SK-N-DZ (cell line): ENCODE measurements around the gene RABGAP1.

Experiments
- DNase-seq: peaks from one replicate; pipeline ENCODE4 v3.0.0-alpha.2; 2015; ENCODE audit warnings: low spot score

Gene RABGAP1

DNA sequence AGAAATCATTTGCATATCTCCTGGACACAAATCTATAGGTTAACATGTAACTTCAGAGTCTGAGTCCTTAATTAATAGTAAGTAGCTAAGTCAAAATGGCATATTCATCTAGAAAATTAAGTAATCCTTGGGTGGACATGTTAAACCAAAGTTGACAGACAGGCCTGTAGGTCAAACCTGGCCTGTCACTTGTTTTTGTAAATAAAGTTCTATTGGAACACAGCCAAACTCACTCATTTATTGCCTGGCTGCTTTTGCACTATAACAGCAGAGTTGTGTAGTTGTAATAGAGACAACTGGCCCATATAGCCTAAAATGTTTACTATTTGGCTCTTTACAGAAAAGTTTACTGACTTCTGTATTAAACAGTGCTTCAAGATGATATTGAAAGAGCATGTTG lies 68.1 kb downstream of the RABGAP1 start:
- DNase-seq = no peak

DNA sequence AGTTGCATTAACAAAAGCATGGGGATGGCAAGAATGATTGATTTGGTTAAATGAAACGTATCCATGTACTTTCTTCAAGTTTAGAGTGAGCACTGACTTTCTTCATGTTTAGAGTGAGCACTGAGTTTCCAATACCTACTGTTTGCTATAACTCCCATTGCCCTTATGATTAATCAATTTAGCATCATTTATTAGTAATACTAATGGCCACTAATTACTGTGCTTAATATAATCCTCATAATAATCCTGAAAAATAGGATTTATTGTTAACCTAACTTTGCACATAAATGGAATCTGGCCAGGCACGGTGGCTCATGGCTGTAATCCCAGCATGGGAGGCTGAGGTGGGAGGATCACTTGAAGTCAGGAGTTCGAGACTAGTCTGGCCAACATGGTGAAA lies 70.6 kb downstream of the RABGAP1 start:
- no peak for DNase-seq

DNA sequence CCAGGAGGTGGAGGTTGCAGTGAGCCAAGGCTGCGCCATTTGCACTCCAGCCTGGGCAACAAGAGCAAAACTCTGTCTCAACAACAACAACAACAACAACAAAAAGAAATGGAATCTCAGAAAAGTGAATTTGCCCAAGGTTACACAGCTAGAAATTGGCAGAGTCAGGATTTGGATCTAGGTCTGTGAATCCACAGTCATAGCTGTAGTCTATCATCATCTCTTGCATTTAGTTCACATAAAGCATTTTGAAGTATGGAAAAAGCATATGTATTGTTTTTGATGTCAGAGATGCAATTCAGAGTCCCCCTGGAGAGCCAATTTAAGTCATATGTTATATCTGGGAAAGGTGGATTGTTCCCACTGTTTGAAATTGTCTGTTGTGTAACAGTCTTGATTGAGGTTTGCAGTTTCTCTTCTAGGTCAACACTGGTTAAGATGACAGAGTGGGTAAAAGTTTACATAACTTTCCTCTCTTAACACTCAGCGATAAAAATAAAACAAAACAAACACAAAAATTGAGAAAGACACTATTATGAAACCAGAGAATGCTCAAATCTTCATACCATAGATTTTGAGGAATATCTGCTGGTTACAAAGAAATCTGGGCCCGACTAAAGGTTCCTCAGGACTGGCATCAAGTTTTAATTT lies 71.2 kb downstream of the RABGAP1 start:
- DNase-seq = no peak

DNA sequence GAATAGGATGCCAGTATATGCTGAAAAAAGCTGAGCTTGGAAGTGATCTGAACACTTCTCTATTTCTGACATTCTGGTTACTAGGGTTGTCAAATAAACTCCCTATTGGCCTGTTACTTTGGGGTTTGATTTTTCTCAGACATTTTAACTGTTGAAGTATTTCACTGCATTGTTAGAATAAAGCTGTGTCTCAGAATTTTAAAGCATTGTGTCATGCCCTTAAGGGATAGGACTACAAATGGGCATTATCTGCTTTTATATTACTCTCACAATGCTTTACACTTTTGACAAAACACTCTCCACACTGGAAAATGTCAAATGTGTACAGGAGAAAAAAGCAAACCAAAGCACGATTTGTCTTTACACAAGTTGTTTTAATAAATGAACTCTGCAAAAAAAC lies 75.8 kb downstream of the RABGAP1 start:
- DNase-seq = no peak

DNA sequence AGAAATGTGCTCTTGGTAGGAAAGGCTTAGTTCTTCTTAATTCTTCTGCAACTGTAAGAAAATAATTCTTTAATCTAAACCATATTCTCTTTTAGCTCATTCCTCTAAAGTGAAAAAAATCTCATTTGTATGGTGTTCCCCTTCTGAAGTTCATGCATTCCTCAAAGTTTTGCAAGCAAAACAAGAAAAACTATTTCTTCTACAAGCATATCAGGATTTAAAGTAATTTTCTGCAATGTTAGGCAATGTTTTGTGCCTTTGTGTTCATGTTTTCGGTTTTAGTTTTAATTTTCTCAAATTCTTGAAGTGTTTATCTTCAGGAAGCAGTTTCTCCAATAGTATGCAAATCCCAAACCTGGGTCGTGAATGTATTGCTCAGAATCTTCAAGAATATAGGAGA lies 80.0 kb downstream of the RABGAP1 start:
- DNase-seq = no peak

DNA sequence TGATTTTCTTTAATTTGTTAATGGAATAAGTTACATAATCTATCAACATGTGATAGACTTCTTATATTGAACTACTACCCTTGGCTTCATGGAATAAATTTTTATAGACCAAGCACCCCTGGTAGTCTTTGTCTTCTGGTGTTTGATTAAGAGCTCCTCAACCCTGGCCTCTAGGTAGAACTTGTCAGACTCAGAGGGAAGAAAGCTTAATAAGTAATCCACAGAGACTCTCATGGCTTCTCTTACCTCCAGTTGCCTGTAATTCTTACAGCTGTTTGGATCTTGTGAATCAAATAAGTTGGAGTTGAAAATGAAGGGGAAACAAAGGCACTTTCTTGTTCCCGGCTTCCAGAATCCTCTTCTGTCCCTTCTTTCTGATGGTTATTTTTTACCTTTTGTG lies 85.6 kb downstream of the RABGAP1 start:
- DNase-seq = no peak

DNA sequence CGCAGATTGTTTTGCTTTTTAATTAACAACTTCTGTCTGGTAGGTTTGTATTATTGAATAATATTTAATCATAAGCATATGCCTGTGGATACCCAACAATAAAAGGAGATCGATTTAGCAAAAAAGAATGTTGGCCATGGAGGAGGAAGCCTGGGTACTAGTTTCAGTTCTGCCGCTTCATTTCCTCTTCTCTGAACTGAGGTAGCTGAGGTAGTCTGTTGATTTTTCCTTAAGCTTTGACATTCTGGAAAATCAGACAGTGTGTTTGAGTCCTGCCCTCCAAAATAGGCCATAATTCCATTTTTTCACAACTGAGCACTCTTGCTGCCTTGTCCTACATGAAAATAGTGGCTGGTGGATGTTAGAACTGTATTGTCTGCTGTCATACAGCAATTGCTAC lies 86.7 kb downstream of the RABGAP1 start:
- no peak for DNase-seq

DNA sequence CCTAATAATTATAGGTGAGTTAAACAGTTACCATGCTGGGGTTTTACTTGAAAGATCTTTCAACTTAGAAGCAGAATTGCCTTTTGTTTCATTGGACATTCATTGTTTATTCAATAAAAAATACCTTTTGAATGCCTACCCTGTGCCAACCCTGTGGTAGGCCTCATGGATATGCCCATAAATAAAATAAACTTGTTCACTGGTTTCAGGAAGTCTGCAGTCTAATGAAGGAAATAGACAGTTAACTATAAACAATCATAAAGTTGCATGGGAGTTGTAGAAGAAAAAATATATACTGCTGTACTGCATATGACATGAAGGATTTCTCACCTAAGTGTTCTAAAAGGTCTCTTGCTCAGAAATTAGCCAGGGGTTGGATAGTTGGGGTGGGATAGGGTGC lies 87.3 kb downstream of the RABGAP1 start:
- no peak for DNase-seq

DNA sequence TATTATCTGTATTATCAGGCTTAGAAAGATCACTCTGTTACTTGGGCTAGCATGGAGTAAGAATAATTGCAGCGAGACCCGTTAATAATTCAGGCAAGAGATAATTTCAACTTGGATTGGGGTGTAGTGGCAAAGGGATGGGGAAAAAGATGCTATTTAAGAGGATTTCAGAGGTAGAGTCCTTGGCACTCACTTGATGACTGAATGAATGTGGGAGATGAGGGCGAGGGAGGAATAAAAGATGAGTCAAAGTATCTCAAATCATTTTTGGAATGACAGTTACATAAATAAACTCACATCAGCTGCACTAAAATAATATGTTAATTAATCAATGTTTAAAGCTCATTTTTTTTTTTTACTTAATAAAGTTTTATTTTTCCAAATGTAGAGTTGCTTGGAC lies 88.2 kb downstream of the RABGAP1 start:
- no peak for DNase-seq

DNA sequence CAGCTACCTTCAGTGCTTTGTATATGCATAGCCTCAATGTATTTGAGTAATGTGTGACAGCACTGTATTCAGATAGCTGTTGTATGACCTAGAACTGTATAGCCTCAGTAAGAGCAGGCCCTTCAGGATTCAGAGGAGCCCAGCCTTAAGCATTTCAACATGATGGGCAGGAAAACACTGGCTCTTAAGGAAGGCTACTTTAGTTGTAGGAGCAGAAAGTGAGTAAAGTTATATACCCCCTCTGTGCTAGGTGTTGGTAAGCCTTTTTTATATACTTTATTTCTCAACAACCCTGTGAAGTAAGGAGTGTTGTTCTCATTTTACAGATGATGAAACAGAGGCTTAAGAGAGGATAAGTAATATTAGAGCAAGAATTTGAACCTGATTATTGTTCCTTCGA lies 91.1 kb downstream of the RABGAP1 start:
- DNase-seq = no peak

DNA sequence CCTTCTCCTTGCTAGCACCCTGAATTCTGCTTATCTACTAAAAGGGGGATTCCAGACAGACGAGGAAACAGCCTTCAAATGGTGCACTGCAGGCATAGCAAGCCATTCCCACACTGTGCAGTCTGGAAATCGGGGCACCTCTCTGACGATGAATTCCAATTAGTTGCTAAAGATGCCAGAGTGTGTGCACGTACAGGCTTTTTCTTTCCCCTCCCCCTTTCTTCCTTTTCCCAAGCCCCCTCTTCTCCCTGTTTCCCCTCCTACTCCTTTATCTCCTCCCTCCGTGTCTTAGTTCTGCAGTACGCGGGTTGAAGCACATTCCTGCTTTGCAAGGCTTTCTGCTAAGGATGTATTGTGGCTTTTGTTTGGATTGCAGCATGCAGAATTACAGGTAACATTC lies 92.5 kb downstream of the RABGAP1 start, which contains the start of gene GPR21:
Gene GPR21 (plus strand): TSS at position 316 of the 400 bp plus-strand sequence. CDS start 900 bp downstream, outside the sequence.
- no peak for DNase-seq

DNA sequence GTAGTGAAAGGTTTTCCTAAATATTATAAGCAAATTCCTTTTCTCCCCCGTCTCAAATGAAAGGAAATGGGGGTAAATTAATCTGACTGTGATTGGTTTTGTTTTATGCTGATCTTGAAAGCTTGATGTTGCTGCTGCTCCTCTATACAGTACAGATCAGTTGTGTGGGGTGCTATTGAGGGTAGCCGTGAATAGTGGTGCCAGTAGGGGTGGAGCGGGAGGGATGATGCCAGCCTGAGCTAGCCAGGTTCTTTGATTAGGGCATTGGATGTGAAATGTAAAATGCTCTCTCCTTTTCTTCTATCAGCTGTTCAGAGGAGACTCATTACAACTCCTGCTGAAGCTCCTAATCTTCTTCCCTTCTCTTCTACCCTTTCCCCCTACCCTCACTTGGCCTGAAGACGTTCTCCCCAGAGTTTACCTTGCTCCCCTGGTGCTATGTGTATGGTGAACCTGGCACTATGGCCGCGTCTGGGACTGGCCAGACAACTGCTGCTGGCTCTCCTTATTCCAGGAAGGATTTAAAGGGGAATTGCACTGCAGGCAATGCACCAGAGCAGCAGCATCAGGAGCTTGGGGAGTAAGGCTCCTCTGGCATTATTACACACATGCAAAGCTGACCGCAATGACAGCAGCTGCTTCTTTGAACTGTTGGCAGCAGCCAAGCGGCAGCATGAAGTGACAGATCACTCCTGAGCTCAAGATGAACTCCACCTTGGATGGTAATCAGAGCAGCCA lies 93.2 kb downstream of the RABGAP1 start:
- DNase-seq = no peak

DNA sequence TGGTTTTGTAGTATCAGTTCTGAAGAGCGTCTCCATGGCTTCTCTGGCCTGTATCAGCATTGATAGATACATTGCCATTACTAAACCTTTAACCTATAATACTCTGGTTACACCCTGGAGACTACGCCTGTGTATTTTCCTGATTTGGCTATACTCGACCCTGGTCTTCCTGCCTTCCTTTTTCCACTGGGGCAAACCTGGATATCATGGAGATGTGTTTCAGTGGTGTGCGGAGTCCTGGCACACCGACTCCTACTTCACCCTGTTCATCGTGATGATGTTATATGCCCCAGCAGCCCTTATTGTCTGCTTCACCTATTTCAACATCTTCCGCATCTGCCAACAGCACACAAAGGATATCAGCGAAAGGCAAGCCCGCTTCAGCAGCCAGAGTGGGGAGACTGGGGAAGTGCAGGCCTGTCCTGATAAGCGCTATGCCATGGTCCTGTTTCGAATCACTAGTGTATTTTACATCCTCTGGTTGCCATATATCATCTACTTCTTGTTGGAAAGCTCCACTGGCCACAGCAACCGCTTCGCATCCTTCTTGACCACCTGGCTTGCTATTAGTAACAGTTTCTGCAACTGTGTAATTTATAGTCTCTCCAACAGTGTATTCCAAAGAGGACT lies 94.2 kb downstream of the RABGAP1 start:
- DNase-seq = no peak

DNA sequence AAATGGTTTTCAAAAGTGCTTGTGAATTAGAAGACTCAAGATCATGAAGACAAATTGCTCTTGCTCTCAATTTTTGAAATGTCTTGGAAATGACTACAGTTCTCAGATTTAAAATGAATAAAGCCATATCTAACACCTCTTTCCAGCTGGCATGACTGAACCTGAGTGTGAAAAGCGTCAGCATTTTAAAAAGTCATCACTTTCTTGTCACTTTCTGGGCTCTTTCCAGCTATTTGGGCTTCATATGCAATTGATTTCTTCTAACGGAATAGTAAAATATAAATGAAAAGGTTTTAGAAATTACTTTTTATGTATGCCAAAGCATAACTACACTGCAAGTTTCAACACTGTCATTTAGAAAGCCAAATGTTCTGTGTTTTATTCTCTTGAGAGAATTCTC lies 95.0 kb downstream of the RABGAP1 start:
- DNase-seq = no peak

DNA sequence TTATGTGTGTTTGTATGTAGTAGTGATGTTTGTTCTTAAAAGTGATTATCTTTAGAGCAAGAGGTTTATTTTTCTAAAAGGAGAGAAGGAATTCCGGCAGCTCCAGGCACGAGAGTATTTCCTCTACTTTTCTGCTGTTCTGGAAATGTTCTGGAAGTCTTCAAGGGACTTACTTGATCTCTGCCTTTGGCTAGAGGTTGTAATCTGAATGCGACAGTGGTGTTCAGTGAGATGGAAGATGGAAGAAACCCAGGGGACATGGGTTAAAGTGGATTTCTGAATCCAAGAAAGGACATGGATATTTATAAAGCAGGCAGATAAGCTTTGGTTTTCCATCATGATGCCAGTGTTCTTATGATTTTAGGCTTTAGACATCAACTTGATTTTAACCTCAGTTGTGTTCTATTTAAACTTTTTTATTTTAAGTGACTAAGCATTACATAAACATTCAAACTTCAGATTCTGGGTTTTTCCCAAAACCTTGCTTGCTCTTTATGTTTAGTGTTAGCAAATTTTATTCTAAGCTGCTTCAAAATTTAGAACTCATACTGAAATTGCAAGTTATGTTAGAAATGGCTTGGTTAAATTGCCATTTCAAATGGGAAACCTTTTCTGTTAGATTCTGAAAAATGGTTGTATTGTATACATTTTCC lies 96.2 kb downstream of the RABGAP1 start:
- no peak for DNase-seq

DNA sequence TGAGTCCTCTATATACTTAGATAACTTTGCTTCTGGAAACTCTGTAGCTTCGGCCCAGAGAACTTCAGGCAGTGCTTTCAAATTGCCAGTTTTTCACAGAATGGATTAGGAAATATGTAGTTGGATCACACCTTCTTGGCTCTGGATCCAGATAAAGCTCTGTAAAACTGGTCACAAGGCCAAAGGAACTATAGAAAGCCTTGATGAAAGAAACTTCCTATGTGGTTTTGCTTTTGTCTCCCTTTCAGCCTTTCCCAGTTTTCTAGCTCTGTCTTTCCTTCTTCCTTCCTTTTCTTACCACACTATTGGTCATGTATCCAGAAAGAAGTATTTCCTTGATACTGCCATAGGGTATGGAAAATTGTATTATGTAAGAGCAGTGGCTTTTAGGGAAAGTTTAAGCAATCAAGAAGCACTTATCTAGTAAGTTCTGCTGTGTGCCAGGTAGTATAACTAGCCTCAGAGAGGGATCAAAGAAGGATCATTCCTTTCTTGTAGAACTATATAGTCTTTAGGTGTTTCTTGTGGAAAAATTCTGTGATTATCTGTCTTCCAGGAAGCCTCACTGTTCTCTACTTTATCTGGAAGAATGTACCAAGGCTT lies 98.9 kb downstream of the RABGAP1 start:
- DNase-seq = no peak

DNA sequence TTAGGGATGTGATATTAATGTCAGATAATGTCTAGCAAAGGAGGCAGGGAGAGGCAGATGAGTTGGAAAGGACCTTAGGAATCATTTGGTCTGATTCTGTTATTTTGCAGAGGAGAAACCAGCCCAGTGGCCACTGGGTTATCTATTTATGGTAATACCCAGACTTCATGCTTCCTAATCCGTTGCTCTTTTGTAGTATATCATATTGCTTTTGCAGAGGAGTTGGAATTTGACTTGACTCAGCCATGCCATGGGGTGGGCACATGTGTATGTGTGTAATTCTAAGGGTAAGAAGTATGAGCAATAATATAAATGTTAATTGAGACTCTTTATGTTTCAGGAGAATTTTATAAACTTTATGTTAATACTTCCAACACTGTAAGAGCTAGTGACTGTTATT lies 100.0 kb downstream of the RABGAP1 start:
- DNase-seq = no peak

DNA sequence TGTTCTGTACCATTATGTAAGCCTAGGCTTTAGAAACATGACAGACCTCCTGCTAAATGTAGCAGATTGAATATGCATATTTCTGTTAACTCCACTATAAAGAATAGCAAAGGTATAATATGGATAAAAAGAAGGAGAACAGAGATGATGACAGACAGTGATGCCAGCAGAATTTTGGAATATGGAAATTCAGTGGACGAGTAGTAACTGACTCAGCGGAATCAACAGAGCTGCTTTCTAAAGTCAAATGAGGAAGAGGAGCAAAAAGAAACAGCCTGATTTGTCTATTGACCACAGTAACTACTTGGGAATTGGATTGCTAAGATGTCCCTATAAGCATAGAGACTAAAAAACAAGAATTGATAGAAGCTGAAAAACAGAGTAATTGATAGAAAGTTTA lies 100.7 kb downstream of the RABGAP1 start:
- no peak for DNase-seq

DNA sequence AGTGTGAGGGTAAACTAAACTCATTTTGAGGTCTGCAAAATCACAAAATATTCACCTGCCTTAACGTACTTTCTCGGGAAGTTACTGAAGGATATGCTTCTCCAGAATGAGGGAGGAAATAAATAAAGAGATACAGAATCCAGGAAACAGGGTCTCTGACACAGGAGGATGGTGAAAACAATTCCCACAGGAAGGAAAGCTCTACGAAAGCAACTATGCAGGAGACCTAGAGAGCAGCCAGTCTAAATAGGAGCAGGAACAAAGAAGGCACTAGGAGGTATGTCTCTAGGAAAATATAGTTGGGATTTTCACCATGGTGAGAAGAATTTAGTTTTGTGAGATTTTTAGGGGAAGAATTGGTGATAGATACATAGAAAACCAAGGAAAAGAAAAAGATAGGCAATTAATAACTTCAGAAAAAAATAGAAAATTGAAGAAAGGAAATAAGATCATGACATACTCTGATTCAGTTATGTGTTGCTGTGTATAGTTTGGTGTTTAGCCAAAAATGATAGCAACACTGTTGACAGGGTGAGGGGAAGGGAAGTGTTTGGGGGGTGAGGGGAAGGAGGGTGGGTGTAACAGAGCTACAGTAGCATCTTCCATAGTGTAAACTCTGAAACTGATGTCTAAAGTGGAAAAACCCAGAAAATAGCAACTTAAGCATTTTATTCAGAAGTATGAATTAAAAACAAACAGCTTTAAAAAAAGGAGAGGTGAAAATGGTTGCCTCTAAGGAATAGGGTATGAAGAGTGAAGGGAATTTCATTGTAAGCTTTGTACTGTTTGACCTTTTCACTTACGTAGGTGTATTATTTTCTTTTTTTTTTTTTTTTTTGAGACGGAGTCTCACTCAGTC lies 102.5 kb downstream of the RABGAP1 start:
- DNase-seq = no peak

DNA sequence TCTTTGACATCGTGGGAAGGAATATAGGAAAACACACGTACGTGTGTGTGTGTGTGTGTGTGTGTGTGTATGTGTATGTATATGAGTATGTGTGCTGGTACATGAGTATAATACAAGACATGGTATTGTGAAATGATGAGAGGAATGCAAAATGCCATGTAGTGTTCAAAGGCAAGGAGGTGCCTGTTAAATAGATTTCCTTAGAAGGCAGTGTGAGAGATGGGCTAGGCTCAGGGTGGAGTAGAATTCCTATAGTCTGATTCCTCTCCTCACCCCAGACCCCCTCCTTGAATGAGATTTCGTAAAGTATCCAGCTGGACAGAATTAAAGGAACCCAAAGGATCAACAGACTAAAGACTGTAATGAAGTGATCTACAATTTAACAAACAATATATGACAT lies 103.8 kb downstream of the RABGAP1 start:
- DNase-seq = no peak
